Endothelial cell of umbilical vein (primary cell): Measurements from ENCODE around the gene MSMB. TPM values are rescaled to one million over a fixed set of nuclear protein-coding genes. Genes with fewer than 3 reads are reported as not detected.
"Not testable (repeated sequence)": the region's sequence is repeated elsewhere in the genome, so short reads cannot be mapped to it uniquely, and the experiment has no call there.

ENCODE experiments used
- BruUV-seq: library from RNA; stranded (reverse); fragments of 400-500 nt; replicated peaks from 2 replicates; lab custom pipeline; 2021; lab: Mats Ljungman, UMichigan
- CTCF ChIA-PET: fragments of 300-600, 350-600 bp; sonication (Branson Sonifier 250); formaldehyde crosslinking; loops from one replicate; lab custom pipeline; 2021; ENCODE audit warnings: antibody characterized with exemption, inconsistent platforms; lab: Charles Lee
- POLR2A ChIA-PET: fragments of 300-600, 350-600 bp; sonication (Branson Sonifier 250); formaldehyde crosslinking; loops from one replicate; lab custom pipeline; 2021; ENCODE audit warnings: antibody characterized with exemption, inconsistent platforms; lab: Charles Lee
- DNase-seq: peaks from one replicate; pipeline ENCODE4 v3.0.0-alpha.2; 2011; ENCODE audit warnings: low read depth, low spot score
- FAIRE-seq: peaks from 2 replicates; lab custom pipeline; 2011; peaks lifted over from hg19 to GRCh38; lab: Jason Lieb, UNC
- H2AFZ ChIP-seq: 2 replicates; pipeline ENCODE4 v1.6.0; 2012; ENCODE audit warnings: low read depth, low read length, control low read depth, inconsistent platforms
- H3K27ac ChIP-seq: 2 replicates; pipeline ENCODE4 v1.5.1; 2011; ENCODE audit warnings: low read depth, mild to moderate bottlenecking, control low read depth, low read length, moderate library complexity; ENCODE audit not compliant: insufficient read depth
- H3K27me3 ChIP-seq, 2 experiments: 2 replicates each; pipeline versions ENCODE4 v1.6.0 to v1.6.1; 2011; ENCODE audit warnings: low read length in 2 of 2, mixed read lengths in 1 of 2; ENCODE audit not compliant: control insufficient read depth in 2 of 2, insufficient read depth in 2 of 2
- H3K36me3 ChIP-seq, 2 experiments: 2 replicates in 1 of 2; 3 replicates in 1 of 2; pipeline ENCODE4 v1.5.1; 2011; ENCODE audit warnings: low read length in 2 of 2, mild to moderate bottlenecking in 1 of 2, moderate library complexity in 1 of 2; ENCODE audit not compliant: control insufficient read depth in 2 of 2, insufficient read depth in 2 of 2; ENCODE audit errors: extremely low read depth in 1 of 2
- H3K4me1 ChIP-seq: 3 replicates; pipeline ENCODE4 v1.5.1; 2011; ENCODE audit warnings: mild to moderate bottlenecking, low read length; ENCODE audit not compliant: control insufficient read depth, insufficient read depth; ENCODE audit errors: extremely low read depth
- H3K4me2 ChIP-seq: 2 replicates; pipeline ENCODE4 v1.6.1; 2011; ENCODE audit warnings: low read length, control low read depth, mixed read lengths; ENCODE audit not compliant: insufficient read depth
- H3K4me3 ChIP-seq, 3 experiments: fragments of 200-600 bp in 1 of 3; sonication (generic), shearing (Covaris generic) in 1 of 3; replicated peaks in 1 of 3; 2 replicates each; pipeline ENCODE4 v1.5.1; 2011 to 2016; ENCODE audit warnings: control low read depth in 3 of 3, low read length in 3 of 3, mild to moderate bottlenecking in 2 of 3, inconsistent platforms in 1 of 3, low read depth in 1 of 3, moderate library complexity in 1 of 3; ENCODE audit not compliant: insufficient read depth in 1 of 3
- H3K79me2 ChIP-seq: 2 replicates; pipeline ENCODE4 v1.6.0; 2012; ENCODE audit warnings: low read length, inconsistent platforms; ENCODE audit not compliant: control insufficient read depth, insufficient read depth
- H3K9ac ChIP-seq: replicated peaks from 2 replicates; pipeline ENCODE3; 2011; ENCODE audit warnings: low read length, control low read depth; ENCODE audit not compliant: insufficient read depth; ENCODE audit errors: extremely low read depth
- H3K9me1 ChIP-seq: replicated peaks from 3 replicates; pipeline ENCODE4 v1.6.0; 2011; ENCODE audit warnings: mild to moderate bottlenecking, low read length; ENCODE audit not compliant: control insufficient read depth, insufficient read depth; ENCODE audit errors: extremely low read depth
- H3K9me3 ChIP-seq: replicated peaks from 2 replicates; pipeline ENCODE4 v1.5.1; 2012; ENCODE audit warnings: low read length, inconsistent platforms; ENCODE audit not compliant: control insufficient read depth, insufficient read depth
- H4K20me1 ChIP-seq: replicated peaks from 2 replicates; pipeline ENCODE3; 2011; ENCODE audit warnings: mild to moderate bottlenecking, low read length; ENCODE audit not compliant: control insufficient read depth, insufficient read depth; ENCODE audit errors: extremely low read depth
- CTCF ChIP-seq, 2 donors: IDR thresholded peaks; 1 replicate in 1 of 2; 2 replicates in 1 of 2; pipeline ENCODE4 v1.5.1; 2011; ENCODE audit warnings: low read length in 2 of 2, mild to moderate bottlenecking in 2 of 2, moderate library complexity in 2 of 2, control low read depth in 1 of 2, inconsistent platforms in 1 of 2, low read depth in 1 of 2; ENCODE audit not compliant: insufficient read depth in 1 of 2; ENCODE audit errors: extremely low read depth in 1 of 2
- JUN ChIP-seq: IDR thresholded peaks from 2 replicates; pipeline ENCODE4 v1.6.1; 2011; ENCODE audit warnings: borderline replicate concordance, low read depth; ENCODE audit not compliant: insufficient read length, insufficient read depth
- MYC ChIP-seq: IDR thresholded peaks from one replicate; pipeline ENCODE4 v1.6.1; 2011; ENCODE audit warnings: mild to moderate bottlenecking, low read depth, low read length
- dilution Hi-C: fragments of 300-500 bp; cut with MboI; formaldehyde crosslinking; loops from one replicate; pipeline ENCODE4 v1.15.0; 2019; ENCODE audit warnings: low sequenced_read_pairs; ENCODE audit not compliant: extremely low pct_ligation_motif_present
- intact Hi-C: fragments of 100-400 bp; cut with micrococcal nuclease; formaldehyde crosslinking; loops from one replicate; pipeline ENCODE4 v1.10.0; 2022
- polyA plus RNA-seq, 4 experiments: library from polyadenylated mRNA; depleted of rRNA in 3 of 4; stranded (reverse) in 3 of 4; unstranded in 1 of 4; fragments of >200 nt; gene quantifications; 2 replicates each; pipeline versions ENCODE4 v1.2.1 to v1.2.3, GENCODE V29; 2011 to 2012; ENCODE audit warnings: missing spikeins in 1 of 4
- total RNA-seq: library from RNA; stranded (reverse); gene quantifications from 2 replicates; pipeline ENCODE4 v1.2.3, GENCODE V29; 2021

MSMB gene
- total and polyA plus RNA-seq, 2 donors (not counting 3 experiments of a cell fraction or from before 2014, with no cell fraction given) = not detected

GRCh38 chr10:46050941-46051623 is 5.0 kb upstream of the MSMB start:
- CTCF ChIA-PET = no interaction called here
- FAIRE-seq (no peak), DNase-seq (no peak)

GRCh38 chr10:46049497-46049831 is 3.4 kb upstream of the MSMB start:
- dilution Hi-C loops, H3K79me2 ChIP-seq, H3K4me1 ChIP-seq, H3K4me2 ChIP-seq, intact Hi-C loops, POLR2A ChIA-PET, BruUV-seq, H3K9ac ChIP-seq, H3K4me3 ChIP-seq, H3K27ac ChIP-seq, DNase-seq, H3K9me3 ChIP-seq, H3K36me3 ChIP-seq, FAIRE-seq, H3K27me3 ChIP-seq, H3K9me1 ChIP-seq, CTCF ChIA-PET, H4K20me1 ChIP-seq, H2AFZ ChIP-seq: not testable (repeated sequence)

More at GRCh38 chr10:46050941-46051623, 5.0 kb upstream of the MSMB start:
- intact Hi-C loops = no loop called here
- H3K4me2 ChIP-seq = no peak overlapping the region
- no peaks in the 10 kb centered on the region for H3K9me3 ChIP-seq
- H3K4me3 ChIP-seq = no peak overlapping the region
- peaks cover 0 to 8% of the 10 kb centered on the region in 2 experiments for H3K27me3 ChIP-seq
- TF ChIP-seq MYC (no peak), CTCF (IDR thresholded peaks at IDR 0.05; ENCODE audit: extremely low read depth in 1 of 2, insufficient read depth in 1 of 2, low read depth in 1 of 2, low read length in 2 of 2) (no peak), JUN (no peak)
- H3K4me1 ChIP-seq = no peaks in the 10 kb centered on the region
- H3K27ac ChIP-seq = no peak overlapping the region
- no peak overlapping the region for H2AFZ ChIP-seq
- H3K9ac ChIP-seq = no peak overlapping the region
- POLR2A ChIA-PET = no interaction called here
- H3K9me1 ChIP-seq = no peaks in the 10 kb centered on the region
- dilution Hi-C loops = no loop called here
- no peaks in the 10 kb centered on the region for H3K79me2 ChIP-seq
- no peaks in the 10 kb centered on the region for H4K20me1 ChIP-seq
- BruUV-seq = no TSS peak
- no peaks in the 10 kb centered on the region for H3K36me3 ChIP-seq
